Ishikawa (cell line): Measurements from ENCODE around the gene SOX10.

Experiments used
- CEBPB ChIP-seq: IDR thresholded peaks from 2 replicates; pipeline ENCODE4 v1.6.1; 2012
- CREB1 ChIP-seq: IDR thresholded peaks from 2 replicates; pipeline ENCODE4 v1.6.1; 2012; ENCODE audit warnings: low read depth
- EGR1 ChIP-seq: IDR thresholded peaks from 2 replicates; pipeline ENCODE4 v1.6.1; 2012
- EP300 ChIP-seq: IDR thresholded peaks from 2 replicates; pipeline ENCODE4 v1.6.1; 2012; ENCODE audit warnings: borderline replicate concordance
- FOXM1 ChIP-seq: IDR thresholded peaks from 2 replicates; pipeline ENCODE4 v1.6.1; 2012; ENCODE audit warnings: low read depth, borderline replicate concordance
- MAX ChIP-seq: IDR thresholded peaks from 2 replicates; pipeline ENCODE4 v1.6.1; 2012
- NFIC ChIP-seq: IDR thresholded peaks from 2 replicates; pipeline ENCODE4 v1.6.1; 2012
- RAD21 ChIP-seq: IDR thresholded peaks from 2 replicates; pipeline ENCODE4 v1.6.1; 2012; ENCODE audit warnings: low read depth
- REST ChIP-seq: IDR thresholded peaks from 2 replicates; pipeline ENCODE4 v1.6.1; 2012; ENCODE audit warnings: low read depth, mild to moderate bottlenecking
- TAF1 ChIP-seq: IDR thresholded peaks from 2 replicates; pipeline ENCODE4 v1.6.1; 2012; ENCODE audit warnings: low read depth, mild to moderate bottlenecking
- TCF12 ChIP-seq: IDR thresholded peaks from 2 replicates; pipeline ENCODE4 v1.6.1; 2012; ENCODE audit warnings: low read depth
- TEAD4 ChIP-seq: IDR thresholded peaks from 2 replicates; pipeline ENCODE4 v1.6.1; 2012
- USF1 ChIP-seq: IDR thresholded peaks from 2 replicates; pipeline ENCODE4 v1.6.1; 2012
- YY1 ChIP-seq: IDR thresholded peaks from 2 replicates; pipeline ENCODE4 v1.6.1; 2012; ENCODE audit warnings: low read depth
- ZBTB7A ChIP-seq: IDR thresholded peaks from 2 replicates; pipeline ENCODE4 v1.6.1; 2012; ENCODE audit warnings: low read depth

Gene SOX10

GRCh38 chr22:37996079-37996478, 11.7 kb upstream of the SOX10 start:
- TF ChIP-seq EP300 (no peak), NFIC (no peak), TAF1 (no peak), CEBPB (no peak)

- no peak for TF ChIP-seq CREB1
- no peak for TF ChIP-seq REST
- TF ChIP-seq EGR1, result no peak
- no peak for TF ChIP-seq TAF1
- no peak for TF ChIP-seq YY1
Measured at GRCh38 chr22:37995460-37995859, 11.1 kb upstream of the SOX10 start.

- TF ChIP-seq TCF12 (no peak), EP300 (no peak), REST (no peak), TAF1 (no peak), MAX (no peak), NFIC (no peak), CREB1 (no peak), CEBPB (no peak), TEAD4 (no peak), ZBTB7A (no peak), EGR1 (no peak), YY1 (no peak), RAD21 (no peak), FOXM1 (no peak), USF1 (no peak)
Measured at GRCh38 chr22:37994982-37995381, 10.6 kb upstream of the SOX10 start.

- TF ChIP-seq NFIC (no peak), CREB1 (no peak), EP300 (no peak)
Measured at GRCh38 chr22:37994049-37994448, 9.7 kb upstream of the SOX10 start.

- TF ChIP-seq RAD21, result no peak
- TF ChIP-seq CEBPB, result no peak
- TF ChIP-seq TAF1, result no peak
- no peak for TF ChIP-seq TCF12
- TF ChIP-seq NFIC, result no peak
- no peak for TF ChIP-seq ZBTB7A
- TF ChIP-seq EP300, result no peak
- no peak for TF ChIP-seq TEAD4
- TF ChIP-seq CREB1, result no peak
- TF ChIP-seq MAX, result no peak
- no peak for TF ChIP-seq YY1
- no peak for TF ChIP-seq USF1
- TF ChIP-seq FOXM1, result no peak
- no peak for TF ChIP-seq REST
Measured at GRCh38 chr22:37991731-37992442, 7.5 kb upstream of the SOX10 start.
